ENCODE data around the gene ACTL6B.
A peak's percentile ranks its signal among the peaks of the same experiment; 100 is the strongest.

ACTL6B gene

GRCh38 chr7:100683659-100684533, 27.6 kb upstream of the ACTL6B start:
- DNase-seq (ENCODE audit: low read depth in 3 of 3): no peak

- no peak for DNase-seq (ENCODE audit: low read depth in 3 of 3)
These were observed 26.9 kb upstream of the ACTL6B start for GRCh38 chr7:100682991-100683658.

- no peak for DNase-seq (ENCODE audit: low read depth in 3 of 3)
These were observed 26.0 kb upstream of the ACTL6B start for GRCh38 chr7:100682228-100682741.

GRCh38 chr7:100681491-100682227, 25.4 kb upstream of the ACTL6B start:
- no peak for DNase-seq (ENCODE audit: low read depth in 3 of 3)

GRCh38 chr7:100680576-100681271, 24.5 kb upstream of the ACTL6B start:
- no peak for DNase-seq (ENCODE audit: low read depth in 3 of 3)

- no peak for DNase-seq (ENCODE audit: low read depth in 3 of 3)
These were observed 23.8 kb upstream of the ACTL6B start for GRCh38 chr7:100679927-100680575.

- DNase-seq (ENCODE audit: low read depth in 3 of 3): no peak
These were observed 23.1 kb upstream of the ACTL6B start for GRCh38 chr7:100679129-100679926.

- no peak for DNase-seq (ENCODE audit: low read depth in 3 of 3)
These were observed 22.2 kb upstream of the ACTL6B start for GRCh38 chr7:100678291-100678984.

GRCh38 chr7:100677308-100678267, 21.3 kb upstream of the ACTL6B start:
- no peak for DNase-seq (ENCODE audit: low read depth in 3 of 3)

GRCh38 chr7:100676501-100677306, 20.5 kb upstream of the ACTL6B start:
- DNase-seq (ENCODE audit: low read depth in 3 of 3): no peak

GRCh38 chr7:100675581-100676350, 19.5 kb upstream of the ACTL6B start:
- DNase-seq (ENCODE audit: low read depth in 3 of 3): peak in 2 of 3 experiments; percentile 73 to 76

GRCh38 chr7:100675105-100675451, 18.8 kb upstream of the ACTL6B start:
- DNase-seq (ENCODE audit: low read depth in 3 of 3): peak in 1 of 3 experiments; percentile 26

GRCh38 chr7:100674411-100675104, 18.3 kb upstream of the ACTL6B start:
- DNase-seq (ENCODE audit: low read depth in 3 of 3): no peak

- DNase-seq (ENCODE audit: low read depth in 3 of 3): peak in 1 of 3 experiments; percentile 28
These were observed 17.7 kb upstream of the ACTL6B start for GRCh38 chr7:100673942-100674410.

- peak; percentile 97 to 98 (median 98) for DNase-seq (ENCODE audit: low read depth in 3 of 3)
These were observed 17.2 kb upstream of the ACTL6B start, which contains the start of gene GNB2 for GRCh38 chr7:100673302-100673941. Gene GNB2 (plus strand): TSS chr7:100673740. CDS start chr7:100676266, 2,526 bp downstream.

Data from stimulated activated CD4-positive, alpha-beta T cell treated with anti-CD3 and anti-CD28 coated beads, TNF-alpha, amount 100 ng/mL, for 4 hours (primary cell).